ENCODE data around the gene AJAP1. TPM values are rescaled to one million over a fixed set of nuclear protein-coding genes. Genes with fewer than 3 reads are reported as not detected.

The AJAP1 gene
- total and polyA plus RNA-seq, 2 donors (not counting 1 experiment from before 2014, with no cell fraction given): 0.01 TPM; not detected in 1

DNA sequence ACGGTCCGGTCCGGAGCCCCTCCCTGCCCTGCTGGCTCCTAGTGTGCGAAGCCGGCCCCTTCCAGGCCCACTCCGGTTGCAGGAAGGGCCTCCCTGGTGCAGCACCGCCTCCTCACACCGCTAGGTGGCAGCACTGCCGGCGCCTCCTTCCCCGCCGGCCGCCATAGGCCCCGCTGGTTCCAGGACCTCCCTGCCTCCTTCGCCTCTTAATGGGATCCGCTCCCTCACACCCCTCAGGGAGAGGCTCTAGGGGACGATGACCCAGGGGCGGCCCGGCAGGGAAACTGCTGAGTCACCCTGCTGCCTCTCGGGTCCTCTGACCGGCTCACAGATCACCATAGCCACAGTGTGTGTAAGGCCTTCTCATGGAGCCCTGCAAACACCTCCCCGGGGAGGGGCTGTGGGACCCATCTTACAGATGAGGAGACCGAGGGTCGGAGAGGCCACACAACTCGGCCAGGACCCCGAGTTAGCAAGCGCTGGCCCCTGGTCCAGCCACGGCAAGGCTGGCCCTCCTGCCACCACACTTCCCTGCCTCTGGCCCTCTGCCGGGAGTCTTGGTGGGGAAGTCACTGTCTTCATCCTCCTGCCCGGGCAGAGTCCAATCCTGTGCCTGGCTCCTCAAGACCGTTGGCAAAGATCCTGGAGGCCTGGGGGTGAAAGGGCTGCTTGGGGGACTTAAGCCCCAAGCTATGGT, 1.6 kb upstream of the AJAP1 start:
- H3K79me2 ChIP-seq (ENCODE audit: control insufficient read depth, insufficient read depth, low read length): no peaks in the 10 kb centered on the region

DNA sequence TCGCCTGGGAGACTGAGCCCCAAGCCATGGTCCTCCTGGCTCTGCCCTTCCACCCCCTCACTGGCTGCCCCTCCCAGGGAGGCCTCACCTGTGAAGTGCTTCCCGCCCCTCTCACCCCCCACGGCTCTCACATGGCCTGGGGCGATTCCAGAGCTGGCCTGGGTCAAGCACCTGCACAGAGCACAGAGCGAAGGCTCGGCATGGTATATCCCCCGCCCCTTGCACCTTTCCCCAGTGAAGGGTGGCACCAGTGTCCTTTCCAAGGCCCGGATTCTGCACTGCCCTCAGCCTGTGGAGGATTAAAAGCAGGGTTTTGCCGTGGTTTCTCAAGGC, 1.1 kb upstream of the AJAP1 start:
- H3K4me1 ChIP-seq (ENCODE audit: control insufficient read depth, extremely low read depth, insufficient read depth, low read length): no peaks in the 10 kb centered on the region
- H2AFZ ChIP-seq (ENCODE audit: low read length): no peak overlapping the region
- H3K4me2 ChIP-seq (ENCODE audit: extremely low read depth, insufficient read depth, low read length): no peak overlapping the region
- no peaks in the 10 kb centered on the region for H3K79me2 ChIP-seq (ENCODE audit: control insufficient read depth, insufficient read depth, low read length)
- H3K4me3 ChIP-seq (replicated peaks in 1 of 4; ENCODE audit: control extremely low read depth in 1 of 4, insufficient read depth in 1 of 4, low read depth in 3 of 4, low read length in 4 of 4): no peak overlapping the region
- TF ChIP-seq, protein P1, sequence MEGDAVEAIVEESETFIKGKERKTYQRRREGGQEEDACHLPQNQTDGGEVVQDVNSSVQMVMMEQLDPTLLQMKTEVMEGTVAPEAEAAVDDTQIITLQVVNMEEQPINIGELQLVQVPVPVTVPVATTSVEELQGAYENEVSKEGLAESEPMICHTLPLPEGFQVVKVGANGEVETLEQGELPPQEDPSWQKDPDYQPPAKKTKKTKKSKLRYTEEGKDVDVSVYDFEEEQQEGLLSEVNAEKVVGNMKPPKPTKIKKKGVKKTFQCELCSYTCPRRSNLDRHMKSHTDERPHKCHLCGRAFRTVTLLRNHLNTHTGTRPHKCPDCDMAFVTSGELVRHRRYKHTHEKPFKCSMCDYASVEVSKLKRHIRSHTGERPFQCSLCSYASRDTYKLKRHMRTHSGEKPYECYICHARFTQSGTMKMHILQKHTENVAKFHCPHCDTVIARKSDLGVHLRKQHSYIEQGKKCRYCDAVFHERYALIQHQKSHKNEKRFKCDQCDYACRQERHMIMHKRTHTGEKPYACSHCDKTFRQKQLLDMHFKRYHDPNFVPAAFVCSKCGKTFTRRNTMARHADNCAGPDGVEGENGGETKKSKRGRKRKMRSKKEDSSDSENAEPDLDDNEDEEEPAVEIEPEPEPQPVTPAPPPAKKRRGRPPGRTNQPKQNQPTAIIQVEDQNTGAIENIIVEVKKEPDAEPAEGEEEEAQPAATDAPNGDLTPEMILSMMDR (conservative IDR thresholded peaks at IDR 0.05 in 1 of 2, IDR thresholded peaks at IDR 0.05 in 1 of 2; ENCODE audit: low read depth in 1 of 2, low read length in 2 of 2): no peak
- TF ChIP-seq EZH2 (IDR thresholded peaks at IDR 0.05; ENCODE audit: low read length, missing control alignments): no peak
- no peak overlapping the region for H3K9ac ChIP-seq (ENCODE audit: insufficient read depth, low read length)
- DNase-seq (ENCODE audit: low read depth in 2 of 2): no peak
- no peaks in the 10 kb centered on the region for H3K27me3 ChIP-seq (ENCODE audit: control insufficient read depth, insufficient read depth, low read length)
- H4K20me1 ChIP-seq (ENCODE audit: control insufficient read depth, extremely low read depth, insufficient read depth, low read length): no peaks in the 10 kb centered on the region
- H3K27ac ChIP-seq (ENCODE audit: insufficient read depth, low read length): no peak overlapping the region
- H3K9me3 ChIP-seq (ENCODE audit: control insufficient read depth, insufficient read depth, low read depth, low read length): no peaks in the 10 kb centered on the region
- no peaks in the 10 kb centered on the region for H3K36me3 ChIP-seq (ENCODE audit: control insufficient read depth, insufficient read depth, low read length)

More for the DNA sequence above, 1.6 kb upstream of the AJAP1 start:
- H2AFZ ChIP-seq (ENCODE audit: low read length): no peak overlapping the region
- H3K4me3 ChIP-seq (replicated peaks in 1 of 4; ENCODE audit: control extremely low read depth in 1 of 4, insufficient read depth in 1 of 4, low read depth in 3 of 4, low read length in 4 of 4): no peak overlapping the region
- TF ChIP-seq, protein P1 (conservative IDR thresholded peaks at IDR 0.05 in 1 of 2, IDR thresholded peaks at IDR 0.05 in 1 of 2; ENCODE audit: low read depth in 1 of 2, low read length in 2 of 2): peak; percentile 49 to 72
- no peak for TF ChIP-seq EZH2 (IDR thresholded peaks at IDR 0.05; ENCODE audit: low read length, missing control alignments)
- H3K9ac ChIP-seq (ENCODE audit: insufficient read depth, low read length): no peak overlapping the region
- H3K27ac ChIP-seq (ENCODE audit: insufficient read depth, low read length): no peak overlapping the region
- no peaks in the 10 kb centered on the region for H3K27me3 ChIP-seq (ENCODE audit: control insufficient read depth, insufficient read depth, low read length)
- DNase-seq (ENCODE audit: low read depth in 2 of 2): no peak
- no peaks in the 10 kb centered on the region for H3K36me3 ChIP-seq (ENCODE audit: control insufficient read depth, insufficient read depth, low read length)
- H4K20me1 ChIP-seq (ENCODE audit: control insufficient read depth, extremely low read depth, insufficient read depth, low read length): no peaks in the 10 kb centered on the region
- no peaks in the 10 kb centered on the region for H3K4me1 ChIP-seq (ENCODE audit: control insufficient read depth, extremely low read depth, insufficient read depth, low read length)
- no peaks in the 10 kb centered on the region for H3K9me3 ChIP-seq (ENCODE audit: control insufficient read depth, insufficient read depth, low read depth, low read length)
- H3K4me2 ChIP-seq (ENCODE audit: extremely low read depth, insufficient read depth, low read length): no peak overlapping the region

DNA sequence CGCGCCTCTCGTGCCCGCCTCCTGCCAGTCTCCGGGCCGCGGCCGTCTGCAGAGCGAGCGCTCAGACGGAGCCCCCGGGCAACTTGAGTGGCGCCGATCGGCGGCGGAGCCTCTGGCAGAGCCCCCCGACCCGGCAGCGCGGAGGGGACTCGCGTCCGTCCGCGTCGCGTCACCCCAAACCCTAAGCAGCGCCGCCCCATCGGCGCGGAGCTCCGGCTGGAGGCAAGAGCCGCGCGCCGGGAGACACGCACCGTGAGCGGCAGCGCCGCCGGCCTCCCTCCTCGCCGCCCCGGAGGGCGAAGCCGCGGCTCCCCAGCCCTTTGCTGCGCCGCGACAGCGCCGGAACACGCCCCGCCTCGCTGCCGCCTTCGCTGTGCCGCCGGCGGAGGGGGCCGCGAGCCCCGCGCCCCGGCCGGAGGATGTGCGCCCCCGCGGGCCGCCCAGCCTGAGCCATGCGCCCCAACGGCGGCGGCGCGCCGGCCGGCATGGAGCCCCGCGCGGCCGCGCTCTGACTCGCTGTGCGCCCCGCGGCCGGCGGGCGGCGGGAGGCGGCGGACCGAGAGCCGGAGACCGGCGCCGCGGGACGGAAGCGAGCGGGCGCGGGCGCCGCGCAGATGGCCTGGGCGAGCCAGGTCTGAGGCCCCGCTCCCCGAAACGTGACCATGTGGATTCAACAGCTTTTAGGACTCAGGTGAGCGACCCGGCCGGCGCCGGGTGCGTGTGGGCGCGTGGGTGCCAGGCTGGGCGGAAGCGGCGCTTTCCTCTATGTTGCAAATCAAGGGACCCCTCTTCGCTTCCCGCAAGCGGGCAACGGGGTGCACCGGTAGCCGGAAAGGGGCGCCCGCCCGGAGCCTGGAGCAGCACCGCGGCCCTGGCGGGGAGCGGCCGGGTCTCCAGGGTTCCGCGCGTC, 610 bp downstream of the AJAP1 start:
- Histone ChIP-seq H3K36me3 (ENCODE audit: control insufficient read depth, insufficient read depth, low read length) (no peaks in the 10 kb centered on the region), H2AFZ (ENCODE audit: low read length) (no peak overlapping the region), H4K20me1 (ENCODE audit: control insufficient read depth, extremely low read depth, insufficient read depth, low read length) (no peaks in the 10 kb centered on the region), H3K4me3 (replicated peaks in 1 of 4; ENCODE audit: control extremely low read depth in 1 of 4, insufficient read depth in 1 of 4, low read depth in 3 of 4, low read length in 4 of 4) (no peak overlapping the region), H3K27ac (ENCODE audit: insufficient read depth, low read length) (no peak overlapping the region), H3K79me2 (ENCODE audit: control insufficient read depth, insufficient read depth, low read length) (no peaks in the 10 kb centered on the region), H3K9me3 (ENCODE audit: control insufficient read depth, insufficient read depth, low read depth, low read length) (no peaks in the 10 kb centered on the region), H3K9ac (ENCODE audit: insufficient read depth, low read length) (no peak overlapping the region), H3K27me3 (ENCODE audit: control insufficient read depth, insufficient read depth, low read length) (no peaks in the 10 kb centered on the region), H3K4me1 (ENCODE audit: control insufficient read depth, extremely low read depth, insufficient read depth, low read length) (no peaks in the 10 kb centered on the region), H3K4me2 (ENCODE audit: extremely low read depth, insufficient read depth, low read length) (no peak overlapping the region)
- TF ChIP-seq, protein P1 (conservative IDR thresholded peaks at IDR 0.05 in 1 of 2, IDR thresholded peaks at IDR 0.05 in 1 of 2; ENCODE audit: low read depth in 1 of 2, low read length in 2 of 2): no peak
- no peak for TF ChIP-seq EZH2 (IDR thresholded peaks at IDR 0.05; ENCODE audit: low read length, missing control alignments)
- DNase-seq (ENCODE audit: low read depth in 2 of 2): no peak

Measured in fibroblast of lung (primary cell).